ENCODE data around the gene ZNF507.

ZNF507 gene

GRCh38 chr19:32345261-32346207, at the start of gene ZNF507:
TSS of gene ZNF507 (plus strand) at chr19:32345610. CDS start at chr19:32352831, 7,221 bp downstream.
- DNase-seq (ENCODE audit: low read depth): no peak
- TF ChIP-seq CTCF (IDR thresholded peaks at IDR 0.05; ENCODE audit: control insufficient read depth, extremely low read depth, insufficient read depth): no peak
- H3K4me3 ChIP-seq (ENCODE audit: low read depth, low read length): peak within 1 kb of the TSS; percentile 84

GRCh38 chr19:32296694-32297093, 48.7 kb upstream of the ZNF507 start:
- DNase-seq (ENCODE audit: low read depth): no peak
- no peak overlapping the region for H3K4me3 ChIP-seq (ENCODE audit: low read depth, low read length)
- TF ChIP-seq CTCF (IDR thresholded peaks at IDR 0.05; ENCODE audit: control insufficient read depth, extremely low read depth, insufficient read depth): no peak

- no peak overlapping the region for H3K4me3 ChIP-seq (ENCODE audit: low read depth, low read length)
- TF ChIP-seq CTCF (IDR thresholded peaks at IDR 0.05; ENCODE audit: control insufficient read depth, extremely low read depth, insufficient read depth): no peak
- no peak for DNase-seq (ENCODE audit: low read depth)
Observed at GRCh38 chr19:32302778-32303177, 42.6 kb upstream of the ZNF507 start.

GRCh38 chr19:32303193-32303592, 42.2 kb upstream of the ZNF507 start:
- no peak overlapping the region for H3K4me3 ChIP-seq (ENCODE audit: low read depth, low read length)
- no peak for DNase-seq (ENCODE audit: low read depth)
- TF ChIP-seq CTCF (IDR thresholded peaks at IDR 0.05; ENCODE audit: control insufficient read depth, extremely low read depth, insufficient read depth): no peak

GRCh38 chr19:32307591-32307990, 37.8 kb upstream of the ZNF507 start:
- TF ChIP-seq CTCF (IDR thresholded peaks at IDR 0.05; ENCODE audit: control insufficient read depth, extremely low read depth, insufficient read depth): no peak
- DNase-seq (ENCODE audit: low read depth): no peak
- no peak overlapping the region for H3K4me3 ChIP-seq (ENCODE audit: low read depth, low read length)

- no peak for DNase-seq (ENCODE audit: low read depth)
- no peak for TF ChIP-seq CTCF (IDR thresholded peaks at IDR 0.05; ENCODE audit: control insufficient read depth, extremely low read depth, insufficient read depth)
- H3K4me3 ChIP-seq (ENCODE audit: low read depth, low read length): no peak overlapping the region
Observed at GRCh38 chr19:32308431-32309077, 36.9 kb upstream of the ZNF507 start.

Measured in LNCaP clone FGC (cell line).